SK-N-SH treated with all-trans-retinoic acid at 6 μM for 48 hours (cell line): ENCODE data around the gene ZNF500.

ENCODE experiments used
- ATAC-seq: fragments of 200-7000 bp; cut with Tn5 transposase; 3 replicates; pipeline ENCODE4 v1.9.1; 2020; ENCODE audit warnings: mild to moderate bottlenecking, moderate library complexity
- ARNTL ChIP-seq: fragments of 450-650 bp; formaldehyde crosslinking; IDR thresholded peaks from 2 replicates; pipeline ENCODE4 v1.5.0; 2020; ENCODE audit warnings: low read depth, mild to moderate bottlenecking, moderate library complexity, borderline replicate concordance
- BACH2 ChIP-seq: fragments of 250-450 bp; sonication (Bioruptor Pico); IDR thresholded peaks from 2 replicates; pipeline ENCODE4 v1.9.0; 2021; ENCODE audit warnings: mild to moderate bottlenecking, borderline replicate concordance
- CSDC2 ChIP-seq: fragments of 250-450 bp; sonication (Bioruptor Pico); IDR thresholded peaks from 2 replicates; pipeline ENCODE4 v1.5.0; 2020; ENCODE audit warnings: mild to moderate bottlenecking, moderate library complexity
- CSRNP3 ChIP-seq: fragments of 250-450 bp; sonication (Bioruptor Pico); IDR thresholded peaks from 2 replicates; pipeline ENCODE4 v1.5.1; 2021; ENCODE audit warnings: mild to moderate bottlenecking, moderate library complexity
- ESRRG ChIP-seq: fragments of 250-450 bp; sonication (Bioruptor Pico); IDR thresholded peaks from 2 replicates; pipeline ENCODE4 v1.6.1; 2021; ENCODE audit warnings: mild to moderate bottlenecking
- GLIS3 ChIP-seq: fragments of 250-450 bp; sonication (Bioruptor Pico); IDR thresholded peaks from 2 replicates; pipeline ENCODE4 v1.5.0; 2020; ENCODE audit warnings: mild to moderate bottlenecking, moderate library complexity
- ISL1 ChIP-seq: fragments of 250-450 bp; sonication (Bioruptor Pico); IDR thresholded peaks from 2 replicates; pipeline ENCODE4 v2.1.2; 2022; ENCODE audit warnings: mild to moderate bottlenecking, moderate library complexity
- OSR1 ChIP-seq: fragments of 250-450 bp; sonication (Bioruptor Pico); IDR thresholded peaks from 2 replicates; pipeline ENCODE4 v1.8.0; 2022; ENCODE audit warnings: moderate library complexity, mild to moderate bottlenecking, inconsistent platforms
- POU6F1 ChIP-seq: fragments of 250-450 bp; sonication (Bioruptor Pico); IDR thresholded peaks from 2 replicates; pipeline ENCODE4 v1.8.0; 2021; ENCODE audit warnings: low read depth, mild to moderate bottlenecking, moderate library complexity, borderline replicate concordance
- PPARA ChIP-seq: fragments of 250-450 bp; sonication (Bioruptor Pico); IDR thresholded peaks from 2 replicates; pipeline ENCODE4 v1.5.0; 2020; ENCODE audit warnings: mild to moderate bottlenecking, borderline replicate concordance
- RARB ChIP-seq: fragments of 250-450 bp; sonication (Bioruptor Pico); IDR thresholded peaks from 2 replicates; pipeline ENCODE4 v1.8.0; 2021; ENCODE audit warnings: mild to moderate bottlenecking, moderate library complexity
- SNAI2 ChIP-seq: fragments of 250-450 bp; sonication (Bioruptor Pico); IDR thresholded peaks from 2 replicates; pipeline ENCODE4 v1.5.0; 2020; ENCODE audit warnings: mild to moderate bottlenecking, moderate library complexity
- TCF4 ChIP-seq: fragments of 250-450 bp; sonication (Bioruptor Pico); IDR thresholded peaks from 2 replicates; pipeline ENCODE4 v1.8.0; 2021; ENCODE audit warnings: mild to moderate bottlenecking, moderate library complexity, borderline replicate concordance
- ZC3H10 ChIP-seq: fragments of 250-450 bp; sonication (Bioruptor Pico); IDR thresholded peaks from 2 replicates; pipeline ENCODE4 v1.5.1; 2021; ENCODE audit warnings: mild to moderate bottlenecking, moderate library complexity
- ZFP3 ChIP-seq: fragments of 250-450 bp; sonication (Bioruptor Pico); IDR thresholded peaks from 2 replicates; pipeline ENCODE4 v1.5.0; 2020; ENCODE audit warnings: mild to moderate bottlenecking, moderate library complexity
- ZFP30 ChIP-seq: fragments of 450-650 bp; formaldehyde crosslinking; IDR thresholded peaks from 2 replicates; pipeline ENCODE4 v1.5.0; 2022; ENCODE audit warnings: mild to moderate bottlenecking, moderate library complexity
- ZNF70 ChIP-seq: fragments of 450-650 bp; formaldehyde crosslinking; IDR thresholded peaks from 2 replicates; pipeline ENCODE4 v1.5.0; 2020; ENCODE audit warnings: mild to moderate bottlenecking, moderate library complexity
- ZNF8 ChIP-seq: fragments of 450-650 bp; formaldehyde crosslinking; IDR thresholded peaks from 2 replicates; pipeline ENCODE4 v1.5.0; 2020; ENCODE audit warnings: mild to moderate bottlenecking, moderate library complexity
- TF ChIP-seq, protein P1 (sequence below): fragments of 250-450 bp; sonication (Bioruptor Pico); IDR thresholded peaks from 2 replicates; pipeline ENCODE4 v1.8.0; 2020; ENCODE audit warnings: mild to moderate bottlenecking, moderate library complexity, borderline replicate concordance
- TF ChIP-seq, protein P2 (sequence below): fragments of 250-450 bp; sonication (Bioruptor Pico); IDR thresholded peaks from 2 replicates; pipeline ENCODE4 v1.5.1; 2020; ENCODE audit warnings: low read depth, mild to moderate bottlenecking, moderate library complexity
- TF ChIP-seq, protein P3 (sequence below): fragments of 250-450 bp; sonication (Bioruptor Pico); IDR thresholded peaks from 2 replicates; pipeline ENCODE4 v1.5.0; 2020; ENCODE audit warnings: mild to moderate bottlenecking, moderate library complexity

The ZNF500 gene

DNA sequence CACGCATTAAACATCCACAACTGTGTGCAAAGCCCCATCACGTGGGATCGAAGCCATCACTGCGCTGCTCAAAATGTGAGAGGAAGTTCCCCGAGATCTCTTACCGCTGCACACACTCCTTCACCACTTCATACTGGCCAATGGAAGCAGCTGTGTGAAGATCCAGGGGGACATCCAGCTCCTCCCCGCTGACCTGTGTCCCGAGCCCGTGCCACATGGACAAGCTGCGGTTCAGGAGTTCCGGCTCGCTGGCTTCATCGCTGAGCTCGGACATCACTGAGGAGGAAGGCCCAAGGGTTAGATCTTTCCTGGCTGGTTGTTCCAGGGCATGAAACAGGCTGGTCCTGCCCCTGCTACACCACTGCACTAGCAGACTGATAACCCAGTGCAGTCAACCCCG is 37.1 kb downstream of the ZNF500 start:
- TF ChIP-seq, protein P1, sequence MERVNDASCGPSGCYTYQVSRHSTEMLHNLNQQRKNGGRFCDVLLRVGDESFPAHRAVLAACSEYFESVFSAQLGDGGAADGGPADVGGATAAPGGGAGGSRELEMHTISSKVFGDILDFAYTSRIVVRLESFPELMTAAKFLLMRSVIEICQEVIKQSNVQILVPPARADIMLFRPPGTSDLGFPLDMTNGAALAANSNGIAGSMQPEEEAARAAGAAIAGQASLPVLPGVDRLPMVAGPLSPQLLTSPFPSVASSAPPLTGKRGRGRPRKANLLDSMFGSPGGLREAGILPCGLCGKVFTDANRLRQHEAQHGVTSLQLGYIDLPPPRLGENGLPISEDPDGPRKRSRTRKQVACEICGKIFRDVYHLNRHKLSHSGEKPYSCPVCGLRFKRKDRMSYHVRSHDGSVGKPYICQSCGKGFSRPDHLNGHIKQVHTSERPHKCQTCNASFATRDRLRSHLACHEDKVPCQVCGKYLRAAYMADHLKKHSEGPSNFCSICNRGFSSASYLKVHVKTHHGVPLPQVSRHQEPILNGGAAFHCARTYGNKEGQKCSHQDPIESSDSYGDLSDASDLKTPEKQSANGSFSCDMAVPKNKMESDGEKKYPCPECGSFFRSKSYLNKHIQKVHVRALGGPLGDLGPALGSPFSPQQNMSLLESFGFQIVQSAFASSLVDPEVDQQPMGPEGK (CRISPR knock-in tag), result no peak
- no peak for TF ChIP-seq CSDC2 (CRISPR knock-in tag)
- no peak for TF ChIP-seq ZNF70 (CRISPR knock-in tag)
- TF ChIP-seq ISL1 (CRISPR knock-in tag), result no peak
- TF ChIP-seq BACH2, result no peak
- TF ChIP-seq GLIS3, result no peak
- no peak for TF ChIP-seq CSRNP3 (CRISPR knock-in tag)
- TF ChIP-seq RARB, result no peak
- TF ChIP-seq TCF4 (CRISPR knock-in tag), result no peak
- no peak for TF ChIP-seq OSR1 (CRISPR knock-in tag)
- no peak for TF ChIP-seq PPARA (CRISPR knock-in tag)
- no peak for TF ChIP-seq ZNF8 (CRISPR knock-in tag)
- TF ChIP-seq ZFP3 (CRISPR knock-in tag), result no peak
- no peak for TF ChIP-seq ZFP30 (CRISPR knock-in tag)
- TF ChIP-seq ZC3H10 (CRISPR knock-in tag), result no peak
- no peak for TF ChIP-seq ESRRG (CRISPR knock-in tag)
- TF ChIP-seq, protein P2, sequence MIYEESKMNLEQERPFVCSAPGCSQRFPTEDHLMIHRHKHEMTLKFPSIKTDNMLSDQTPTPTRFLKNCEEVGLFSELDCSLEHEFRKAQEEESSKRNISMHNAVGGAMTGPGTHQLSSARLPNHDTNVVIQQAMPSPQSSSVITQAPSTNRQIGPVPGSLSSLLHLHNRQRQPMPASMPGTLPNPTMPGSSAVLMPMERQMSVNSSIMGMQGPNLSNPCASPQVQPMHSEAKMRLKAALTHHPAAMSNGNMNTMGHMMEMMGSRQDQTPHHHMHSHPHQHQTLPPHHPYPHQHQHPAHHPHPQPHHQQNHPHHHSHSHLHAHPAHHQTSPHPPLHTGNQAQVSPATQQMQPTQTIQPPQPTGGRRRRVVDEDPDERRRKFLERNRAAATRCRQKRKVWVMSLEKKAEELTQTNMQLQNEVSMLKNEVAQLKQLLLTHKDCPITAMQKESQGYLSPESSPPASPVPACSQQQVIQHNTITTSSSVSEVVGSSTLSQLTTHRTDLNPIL (CRISPR knock-in tag), result no peak
- ATAC-seq, result no peak

- no peak for TF ChIP-seq PPARA (CRISPR knock-in tag)
- TF ChIP-seq ARNTL, result no peak
- TF ChIP-seq ZFP3 (CRISPR knock-in tag), result no peak
- no peak for TF ChIP-seq ZNF8 (CRISPR knock-in tag)
- no peak for TF ChIP-seq POU6F1 (CRISPR knock-in tag)
- no peak for TF ChIP-seq ZC3H10 (CRISPR knock-in tag)
- no peak for TF ChIP-seq ISL1 (CRISPR knock-in tag)
- TF ChIP-seq TCF4 (CRISPR knock-in tag), result no peak
- TF ChIP-seq, protein P3, sequence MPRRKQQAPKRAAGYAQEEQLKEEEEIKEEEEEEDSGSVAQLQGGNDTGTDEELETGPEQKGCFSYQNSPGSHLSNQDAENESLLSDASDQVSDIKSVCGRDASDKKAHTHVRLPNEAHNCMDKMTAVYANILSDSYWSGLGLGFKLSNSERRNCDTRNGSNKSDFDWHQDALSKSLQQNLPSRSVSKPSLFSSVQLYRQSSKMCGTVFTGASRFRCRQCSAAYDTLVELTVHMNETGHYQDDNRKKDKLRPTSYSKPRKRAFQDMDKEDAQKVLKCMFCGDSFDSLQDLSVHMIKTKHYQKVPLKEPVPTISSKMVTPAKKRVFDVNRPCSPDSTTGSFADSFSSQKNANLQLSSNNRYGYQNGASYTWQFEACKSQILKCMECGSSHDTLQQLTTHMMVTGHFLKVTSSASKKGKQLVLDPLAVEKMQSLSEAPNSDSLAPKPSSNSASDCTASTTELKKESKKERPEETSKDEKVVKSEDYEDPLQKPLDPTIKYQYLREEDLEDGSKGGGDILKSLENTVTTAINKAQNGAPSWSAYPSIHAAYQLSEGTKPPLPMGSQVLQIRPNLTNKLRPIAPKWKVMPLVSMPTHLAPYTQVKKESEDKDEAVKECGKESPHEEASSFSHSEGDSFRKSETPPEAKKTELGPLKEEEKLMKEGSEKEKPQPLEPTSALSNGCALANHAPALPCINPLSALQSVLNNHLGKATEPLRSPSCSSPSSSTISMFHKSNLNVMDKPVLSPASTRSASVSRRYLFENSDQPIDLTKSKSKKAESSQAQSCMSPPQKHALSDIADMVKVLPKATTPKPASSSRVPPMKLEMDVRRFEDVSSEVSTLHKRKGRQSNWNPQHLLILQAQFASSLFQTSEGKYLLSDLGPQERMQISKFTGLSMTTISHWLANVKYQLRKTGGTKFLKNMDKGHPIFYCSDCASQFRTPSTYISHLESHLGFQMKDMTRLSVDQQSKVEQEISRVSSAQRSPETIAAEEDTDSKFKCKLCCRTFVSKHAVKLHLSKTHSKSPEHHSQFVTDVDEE (CRISPR knock-in tag), result no peak
- no peak for TF ChIP-seq RARB
- TF ChIP-seq CSRNP3 (CRISPR knock-in tag), result no peak
- no peak for TF ChIP-seq CSDC2 (CRISPR knock-in tag)
- no peak for TF ChIP-seq ESRRG (CRISPR knock-in tag)
- TF ChIP-seq ZFP30 (CRISPR knock-in tag), result no peak
- no peak for TF ChIP-seq GLIS3
- TF ChIP-seq SNAI2, result no peak
- no peak for TF ChIP-seq OSR1 (CRISPR knock-in tag)
- no peak for ATAC-seq
Observed at GRCh38 chr16:4728676-4729075, 38.3 kb downstream of the ZNF500 start.
